OCI-LY3 (cell line): Measurements from ENCODE around the gene CTF1.
"Not testable (repeated sequence)": the region's sequence is repeated elsewhere in the genome, so short reads cannot be mapped to it uniquely, and the experiment has no call there.

Experiments used
- H2AFZ ChIP-seq: fragments of 200-600, 300-600 bp; shearing (Covaris generic); 2 replicates; pipeline ENCODE4 v1.6.0; 2014; ENCODE audit warnings: antibody characterized with exemption, low read depth, low read length
- H3K27ac ChIP-seq: fragments of 200-600, 300-600 bp; sonication (generic); 2 replicates; pipeline ENCODE4 v1.5.1; 2014; ENCODE audit warnings: mild to moderate bottlenecking, low read length, moderate library complexity, mixed read lengths
- H3K27me3 ChIP-seq: fragments of 200-600, 300-600 bp; sonication (generic); 2 replicates; pipeline ENCODE4 v1.6.1; 2014; ENCODE audit warnings: low read depth, low read length, mixed read lengths
- H3K36me3 ChIP-seq: fragments of 200-600, 300-600 bp; sonication (generic); replicated peaks from 2 replicates; pipeline ENCODE3; 2014; ENCODE audit warnings: low read depth, low read length, mixed read lengths
- H3K4me1 ChIP-seq: fragments of 300-600, 200-600 bp; sonication (generic); 2 replicates; pipeline ENCODE4 v1.6.1; 2014; ENCODE audit warnings: low read length, mixed read lengths
- H3K4me2 ChIP-seq: fragments of 200-600, 300-600 bp; sonication (generic); 2 replicates; pipeline ENCODE4 v1.6.1; 2014; ENCODE audit warnings: low read length, mixed read lengths
- H3K4me3 ChIP-seq: fragments of 300-600, 200-600 bp; sonication (generic); 2 replicates; pipeline ENCODE4 v1.5.1; 2014; ENCODE audit warnings: antibody characterized with exemption, mild to moderate bottlenecking, low read length, moderate library complexity
- H3K79me2 ChIP-seq: fragments of 300-600, 200-600 bp; shearing (Covaris generic); 2 replicates; pipeline ENCODE4 v1.6.1; 2014; ENCODE audit warnings: mild to moderate bottlenecking, low read length, mixed read lengths
- H3K9ac ChIP-seq: fragments of 300-600, 200-600 bp; shearing (Covaris generic); 2 replicates; pipeline ENCODE4 v1.6.0; 2014; ENCODE audit warnings: mild to moderate bottlenecking, low read length, moderate library complexity
- H3K9me3 ChIP-seq: fragments of 200-600, 300-600 bp; shearing (Covaris generic); 2 replicates; pipeline ENCODE4 v1.6.1; 2014; ENCODE audit warnings: low read length, mixed read lengths; ENCODE audit not compliant: insufficient read depth
- H4K20me1 ChIP-seq: fragments of 200-600, 300-600 bp; sonication (generic); 2 replicates; pipeline ENCODE4 v1.6.1; 2016; ENCODE audit warnings: low read length, mixed read lengths; ENCODE audit not compliant: insufficient read depth
- EZH2phosphoT487 ChIP-seq: fragments of 200-600 bp; shearing (Covaris generic); IDR thresholded peaks from 2 replicates; pipeline ENCODE4 v1.6.1; 2018; ENCODE audit warnings: antibody characterized with exemption, mixed run types, low read depth
- TF ChIP-seq, protein P1 (sequence below): fragments of 200-600, 300-600 bp; sonication (generic); IDR thresholded peaks from 2 replicates; pipeline ENCODE4 v1.5.1; 2014; ENCODE audit warnings: antibody characterized with exemption, low read length, low read depth

CTF1 gene

DNA sequence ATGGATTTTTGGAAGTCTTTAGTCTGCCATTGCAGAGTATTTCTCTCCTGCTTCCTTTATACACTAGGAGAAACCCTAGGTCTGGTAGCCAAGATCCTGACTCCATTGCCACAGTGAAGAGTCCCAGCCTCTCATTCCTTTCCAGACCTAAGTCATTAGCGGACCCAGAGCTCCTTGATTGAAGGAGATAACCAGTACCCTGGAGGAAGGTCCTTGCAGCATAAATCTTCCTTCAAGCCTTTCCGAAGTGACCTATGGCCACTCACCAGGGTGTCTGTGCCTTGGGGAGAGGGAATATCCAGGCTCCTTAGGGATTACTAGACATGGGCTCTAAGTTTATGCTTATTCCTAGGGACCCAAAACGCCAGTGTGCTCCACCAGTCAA is 38.3 kb upstream of the CTF1 start:
- H3K4me2 ChIP-seq: no peak overlapping the region
- H3K4me1 ChIP-seq: no peaks in the 10 kb centered on the region
- H3K9ac ChIP-seq: no peak overlapping the region
- no peak for TF ChIP-seq EZH2phosphoT487
- TF ChIP-seq, protein P1, sequence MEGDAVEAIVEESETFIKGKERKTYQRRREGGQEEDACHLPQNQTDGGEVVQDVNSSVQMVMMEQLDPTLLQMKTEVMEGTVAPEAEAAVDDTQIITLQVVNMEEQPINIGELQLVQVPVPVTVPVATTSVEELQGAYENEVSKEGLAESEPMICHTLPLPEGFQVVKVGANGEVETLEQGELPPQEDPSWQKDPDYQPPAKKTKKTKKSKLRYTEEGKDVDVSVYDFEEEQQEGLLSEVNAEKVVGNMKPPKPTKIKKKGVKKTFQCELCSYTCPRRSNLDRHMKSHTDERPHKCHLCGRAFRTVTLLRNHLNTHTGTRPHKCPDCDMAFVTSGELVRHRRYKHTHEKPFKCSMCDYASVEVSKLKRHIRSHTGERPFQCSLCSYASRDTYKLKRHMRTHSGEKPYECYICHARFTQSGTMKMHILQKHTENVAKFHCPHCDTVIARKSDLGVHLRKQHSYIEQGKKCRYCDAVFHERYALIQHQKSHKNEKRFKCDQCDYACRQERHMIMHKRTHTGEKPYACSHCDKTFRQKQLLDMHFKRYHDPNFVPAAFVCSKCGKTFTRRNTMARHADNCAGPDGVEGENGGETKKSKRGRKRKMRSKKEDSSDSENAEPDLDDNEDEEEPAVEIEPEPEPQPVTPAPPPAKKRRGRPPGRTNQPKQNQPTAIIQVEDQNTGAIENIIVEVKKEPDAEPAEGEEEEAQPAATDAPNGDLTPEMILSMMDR: no peak
- H3K36me3 ChIP-seq: no peaks in the 10 kb centered on the region
- no peaks in the 10 kb centered on the region for H4K20me1 ChIP-seq
- no peak overlapping the region for H2AFZ ChIP-seq
- no peaks in the 10 kb centered on the region for H3K79me2 ChIP-seq
- no peak overlapping the region for H3K4me3 ChIP-seq
- no peak overlapping the region for H3K27ac ChIP-seq
- H3K9me3 ChIP-seq: no peaks in the 10 kb centered on the region
- 0 out of 2 replicates have a peak, but pooled peaks cover 3% of the 10 kb centered on the region for H3K27me3 ChIP-seq

DNA sequence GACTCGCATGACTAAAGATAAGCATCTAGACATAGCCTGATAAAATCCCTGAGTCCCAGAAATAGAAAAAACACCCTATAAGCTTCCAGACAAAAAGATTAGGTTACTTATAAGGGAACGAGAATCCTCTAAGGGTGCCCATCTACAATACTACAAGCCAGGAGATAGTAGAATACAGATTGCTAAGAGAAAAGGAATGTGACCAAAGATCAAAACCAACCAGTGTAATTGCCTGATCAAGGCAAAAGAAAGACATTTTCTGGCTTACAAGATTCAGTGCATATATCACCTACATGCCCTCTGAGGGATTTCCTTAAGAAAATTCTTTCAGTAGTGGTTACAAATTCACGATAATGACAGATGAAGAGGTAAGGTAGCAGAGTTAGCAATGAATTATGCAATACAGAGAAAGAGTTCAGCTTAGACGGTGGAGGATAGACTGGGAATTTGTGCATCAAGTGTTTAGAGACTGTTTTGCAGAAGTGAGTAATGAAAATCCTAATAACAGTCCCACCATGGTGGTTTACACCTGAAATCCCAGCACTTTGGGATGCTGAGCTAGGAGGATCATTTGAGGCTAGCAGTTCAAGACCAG is 37.5 kb upstream of the CTF1 start:
- H3K27me3 ChIP-seq: 0 out of 2 replicates have a peak, but pooled peaks cover 3% of the 10 kb centered on the region
- H3K27ac ChIP-seq: no peak overlapping the region
- H3K4me3 ChIP-seq: no peak overlapping the region
- H3K9ac ChIP-seq: no peak overlapping the region
- H3K79me2 ChIP-seq: no peaks in the 10 kb centered on the region
- H3K36me3 ChIP-seq: no peaks in the 10 kb centered on the region
- no peak overlapping the region for H2AFZ ChIP-seq
- H3K4me1 ChIP-seq: no peaks in the 10 kb centered on the region
- H3K9me3 ChIP-seq: no peaks in the 10 kb centered on the region
- no peak for TF ChIP-seq EZH2phosphoT487
- no peaks in the 10 kb centered on the region for H4K20me1 ChIP-seq
- H3K4me2 ChIP-seq: no peak overlapping the region

DNA sequence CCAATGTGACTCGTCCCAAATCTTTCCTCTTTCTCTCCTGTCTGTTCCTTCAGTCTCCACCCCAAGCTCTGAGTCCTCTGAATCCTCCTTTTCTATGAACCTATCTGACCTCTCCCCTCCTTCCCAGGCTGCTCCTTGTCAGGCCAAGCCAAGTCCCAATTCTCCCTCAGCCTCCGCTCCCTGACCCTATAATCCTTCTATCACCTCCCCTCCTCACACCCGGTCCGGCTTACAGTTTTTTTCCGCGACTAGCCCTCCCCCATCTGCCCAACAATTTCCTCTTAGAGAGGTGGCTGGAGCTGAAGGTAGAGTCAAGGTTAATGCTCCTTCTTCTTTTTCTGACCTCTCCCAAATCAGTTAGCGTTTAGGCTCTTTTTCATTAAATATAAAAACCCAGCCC is 35.7 kb upstream of the CTF1 start:
- not testable (repeated sequence) for H2AFZ ChIP-seq, H3K4me3 ChIP-seq, H3K36me3 ChIP-seq, H3K27me3 ChIP-seq, H3K27ac ChIP-seq, H3K9me3 ChIP-seq, H3K79me2 ChIP-seq, H3K9ac ChIP-seq, H4K20me1 ChIP-seq, H3K4me1 ChIP-seq, H3K4me2 ChIP-seq

DNA sequence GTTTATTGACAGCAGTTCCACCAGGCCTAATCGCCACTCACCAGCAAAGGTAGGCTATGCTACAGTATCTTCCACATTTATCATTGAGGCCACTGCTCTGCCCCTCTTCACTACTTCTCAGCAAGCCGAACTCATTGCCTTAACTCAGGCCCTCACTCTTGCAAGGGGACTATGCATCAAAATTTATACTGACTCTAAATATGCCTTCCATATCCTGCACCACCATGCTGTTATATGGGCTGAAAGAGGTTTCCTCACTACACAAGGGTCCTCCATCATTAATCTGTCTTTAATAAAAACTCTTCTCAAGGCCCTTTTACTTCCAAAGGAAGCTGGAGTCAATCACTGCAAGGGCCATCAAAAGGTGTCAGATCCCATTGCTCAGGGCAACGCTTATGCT is 33.2 kb upstream of the CTF1 start:
- H3K27me3 ChIP-seq, H3K36me3 ChIP-seq, H3K9ac ChIP-seq, H2AFZ ChIP-seq, H3K4me2 ChIP-seq, H3K79me2 ChIP-seq, H3K9me3 ChIP-seq, H3K4me1 ChIP-seq, H3K27ac ChIP-seq, H3K4me3 ChIP-seq, H4K20me1 ChIP-seq: not testable (repeated sequence)

DNA sequence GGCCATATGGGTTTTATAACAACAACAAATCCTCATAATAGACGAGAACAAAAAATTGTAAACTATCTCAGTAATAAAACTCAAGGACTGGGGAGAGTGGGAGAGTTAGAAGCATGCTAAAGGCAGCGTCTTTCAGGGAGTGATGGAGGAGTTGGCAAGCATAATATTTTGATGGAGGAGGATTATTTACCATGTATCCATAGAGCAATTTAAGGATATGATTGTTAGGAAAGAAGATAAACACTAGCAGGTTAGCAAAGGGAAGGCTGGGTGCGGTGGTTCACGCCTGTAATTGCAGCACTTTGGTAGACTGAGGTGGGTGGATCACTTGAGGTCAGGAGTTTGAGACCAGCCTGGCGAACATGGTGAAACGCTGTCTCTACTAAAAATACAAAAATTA is 30.4 kb upstream of the CTF1 start:
- no peak for TF ChIP-seq EZH2phosphoT487
- TF ChIP-seq, protein P1: no peak
- H3K4me1 ChIP-seq: no peaks in the 10 kb centered on the region
- H2AFZ ChIP-seq: no peak overlapping the region
- no peaks in the 10 kb centered on the region for H3K36me3 ChIP-seq
- no peaks in the 10 kb centered on the region for H3K9me3 ChIP-seq
- no peak overlapping the region for H3K9ac ChIP-seq
- H3K79me2 ChIP-seq: no peaks in the 10 kb centered on the region
- no peak overlapping the region for H3K27ac ChIP-seq
- H4K20me1 ChIP-seq: no peaks in the 10 kb centered on the region
- H3K27me3 ChIP-seq: no peaks in the 10 kb centered on the region
- H3K4me2 ChIP-seq: no peak overlapping the region
- no peak overlapping the region for H3K4me3 ChIP-seq
